Iris pigment epithelial cell (primary cell): Measurements from ENCODE around the gene BIRC6.

Source experiments
- DNase-seq: peaks from one replicate; pipeline ENCODE4 v3.0.0-alpha.2; 2011; ENCODE audit warnings: low read depth

The BIRC6 gene

DNA sequence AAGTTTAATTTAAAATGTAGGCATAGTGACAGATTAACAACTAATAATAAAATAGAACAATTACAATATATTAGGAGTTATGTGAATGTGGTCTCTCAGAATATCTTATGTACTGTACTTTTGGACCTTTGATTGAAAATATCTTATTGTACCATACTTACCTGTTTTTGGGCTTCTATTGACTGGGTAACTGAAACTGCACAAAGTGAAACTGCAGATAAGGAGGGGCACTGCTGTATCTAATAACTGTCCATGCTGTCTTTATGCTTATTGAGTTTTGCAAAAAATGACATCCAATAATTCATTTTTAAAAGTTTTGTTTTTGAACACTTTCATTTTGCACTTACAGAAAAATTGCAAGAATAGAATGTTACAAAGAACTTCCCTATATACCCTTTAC lies 19.9 kb downstream of the BIRC6 start:
- DNase-seq = no peak

DNA sequence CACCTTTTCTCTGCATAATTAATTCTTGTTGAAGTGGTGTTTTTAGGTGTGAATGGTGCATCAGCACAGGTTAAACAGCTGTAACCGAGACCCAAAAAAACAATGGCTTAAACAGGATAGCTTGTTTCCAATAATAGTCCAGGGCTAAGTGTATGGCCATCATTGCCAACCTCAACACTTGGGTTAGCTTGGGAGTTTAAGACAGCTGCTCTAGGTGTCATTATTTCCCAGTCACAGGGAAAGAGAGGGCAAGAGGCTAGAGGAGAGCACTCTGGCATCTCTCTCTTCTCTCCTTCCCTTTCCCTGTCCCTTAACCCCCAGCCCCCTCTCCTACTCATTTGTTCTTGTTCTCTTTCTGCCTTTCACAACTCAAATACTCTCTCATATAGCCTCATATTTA lies 21.1 kb downstream of the BIRC6 start:
- no peak for DNase-seq

DNA sequence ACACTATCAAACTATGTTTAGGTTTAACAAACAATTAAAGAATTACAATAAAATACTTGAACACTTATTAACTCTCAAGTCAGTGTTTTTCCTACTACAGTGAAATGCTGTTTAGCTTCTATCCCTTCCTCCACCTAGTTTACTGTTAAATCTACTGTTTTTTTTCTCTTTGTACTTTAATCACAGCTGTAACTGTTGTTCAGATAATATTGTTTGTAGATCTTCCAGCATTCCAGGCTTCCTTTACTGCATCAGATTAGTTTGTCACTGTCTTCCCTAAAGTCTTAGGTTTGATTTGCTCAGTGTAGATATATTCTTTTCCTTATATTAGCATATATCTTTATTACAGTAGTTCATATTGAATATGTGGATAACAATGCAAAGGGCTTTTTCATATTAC lies 22.5 kb downstream of the BIRC6 start:
- no peak for DNase-seq

DNA sequence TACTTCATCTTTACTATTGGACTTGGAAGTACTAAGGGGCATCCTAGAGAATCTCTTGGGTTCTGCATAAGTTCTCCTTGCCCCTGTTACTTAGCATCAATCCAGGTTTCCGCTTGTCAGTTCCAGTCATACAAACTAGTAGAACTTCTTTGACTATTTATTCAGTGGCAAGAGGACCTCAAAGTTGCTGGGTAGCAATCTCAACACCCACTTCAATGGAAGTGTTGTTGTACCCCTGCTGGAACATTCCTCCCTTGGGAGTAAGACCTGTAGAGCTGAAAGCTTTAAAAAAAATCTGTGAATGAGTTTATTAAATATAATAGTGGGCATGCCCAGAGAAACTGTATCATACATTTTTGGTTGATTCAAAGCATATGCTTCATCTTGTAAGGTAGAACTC lies 27.0 kb downstream of the BIRC6 start:
- no peak for DNase-seq

DNA sequence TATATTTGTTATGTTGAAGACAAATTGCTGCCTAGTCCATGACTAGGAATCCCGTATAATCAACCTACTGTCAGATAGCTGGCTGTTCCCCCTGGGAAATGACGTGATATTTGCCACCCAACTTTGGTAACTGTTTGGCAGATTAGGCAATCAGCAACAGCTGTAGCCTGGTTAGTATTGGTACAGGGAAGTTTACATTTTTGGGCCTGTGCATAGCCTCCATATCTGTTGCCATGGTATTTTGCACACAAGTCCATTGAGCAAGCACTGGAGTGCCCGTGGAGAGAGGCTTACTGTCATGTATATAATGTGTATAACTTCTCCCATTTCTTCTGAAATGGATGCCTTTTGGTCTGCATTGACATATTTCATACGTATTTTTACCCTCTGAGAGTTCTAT lies 27.7 kb downstream of the BIRC6 start:
- DNase-seq = no peak

DNA sequence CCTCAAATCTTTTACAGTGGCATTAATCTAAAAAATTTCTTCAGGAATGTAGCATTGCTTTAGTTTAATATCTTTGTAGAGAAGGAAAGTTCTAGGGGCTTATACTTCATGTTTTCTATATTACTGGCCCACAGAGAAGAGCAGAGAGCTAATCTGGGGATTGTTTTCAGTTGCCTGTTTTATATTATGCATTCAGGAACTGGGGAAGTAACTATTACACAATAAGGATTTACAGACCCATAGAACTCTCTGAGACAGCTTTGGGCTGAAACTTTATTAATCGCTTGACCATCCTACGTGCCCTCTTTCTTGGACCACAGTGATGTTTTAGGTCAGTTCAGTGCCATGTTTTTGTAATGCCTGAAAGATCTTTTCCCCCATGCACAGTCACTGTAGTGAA lies 29.9 kb downstream of the BIRC6 start:
- peak; percentile 23 for DNase-seq

DNA sequence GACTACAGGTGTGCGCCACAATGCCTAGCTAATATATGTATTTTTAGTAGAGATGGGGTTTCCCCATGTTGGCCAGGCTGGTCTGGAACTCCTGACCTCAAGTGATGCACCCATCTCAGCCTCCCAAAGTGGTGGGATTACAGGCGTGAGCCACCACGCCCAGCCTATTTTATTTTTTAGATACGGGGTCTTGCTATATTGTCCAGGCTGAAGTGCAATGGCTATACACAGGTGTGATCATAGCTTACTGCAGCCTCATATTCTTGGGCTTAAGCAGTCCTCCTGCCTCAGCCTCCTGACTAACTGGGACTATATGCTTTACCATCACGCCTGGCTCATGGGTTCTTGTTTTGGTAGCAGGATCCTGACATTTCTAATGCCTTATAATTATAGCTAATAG lies 42.4 kb downstream of the BIRC6 start:
- DNase-seq = no peak

DNA sequence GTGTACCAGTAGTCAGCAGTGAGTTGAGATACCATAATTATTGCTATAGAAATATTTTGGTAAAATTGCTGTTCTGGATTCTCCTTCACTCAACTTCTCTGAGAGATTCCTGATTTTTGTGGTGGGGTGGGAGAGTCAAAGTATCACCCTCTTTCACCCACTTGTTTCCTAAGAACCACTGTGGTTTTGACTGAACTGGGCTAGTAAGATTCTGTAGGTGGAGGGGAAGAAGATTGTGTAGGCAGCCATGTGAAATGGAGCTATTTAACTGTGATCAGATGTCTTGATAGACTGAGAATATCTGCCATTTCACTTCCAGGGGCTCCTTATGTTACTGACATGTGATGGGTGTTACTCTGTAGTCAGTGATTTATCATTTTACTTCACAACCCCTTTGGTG lies 45.3 kb downstream of the BIRC6 start:
- DNase-seq = no peak

DNA sequence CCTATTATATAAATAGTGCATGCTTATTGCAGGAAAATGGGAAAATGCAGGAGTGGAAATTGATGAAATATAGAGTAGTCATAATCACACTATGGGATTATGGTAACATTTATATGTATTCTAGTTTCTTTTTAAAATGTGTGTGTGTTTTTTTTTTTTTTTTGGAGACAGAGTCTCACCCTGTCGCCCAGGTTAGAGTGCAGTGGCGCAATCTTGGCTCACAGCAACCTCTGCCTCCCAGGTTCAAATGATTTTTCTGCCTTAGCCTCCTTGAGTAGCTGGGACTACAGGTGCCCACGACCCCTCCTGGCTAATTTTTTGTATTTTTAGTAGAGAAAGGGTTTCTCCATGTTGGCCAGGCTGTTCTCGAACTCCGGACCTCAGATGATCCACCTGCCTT lies 47.0 kb downstream of the BIRC6 start:
- no peak for DNase-seq

DNA sequence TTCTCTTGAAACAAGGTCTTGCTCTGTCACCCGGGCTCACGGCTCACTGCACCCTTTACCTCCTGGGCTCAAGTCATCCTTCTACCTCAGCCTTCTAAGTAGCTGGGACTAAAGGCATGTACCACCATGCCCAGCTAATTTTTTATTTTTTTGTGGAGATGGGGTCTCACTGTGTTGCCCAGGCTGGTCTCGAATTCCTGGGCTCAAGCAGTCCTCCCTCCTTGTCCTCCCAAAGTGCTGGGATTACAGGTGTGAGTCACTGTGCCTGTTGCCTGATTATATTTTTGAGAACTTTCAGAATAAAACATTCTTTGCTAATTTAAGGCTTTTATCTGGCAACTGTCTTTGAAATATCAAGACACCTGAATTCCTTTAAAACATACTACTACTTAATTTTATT lies 47.9 kb downstream of the BIRC6 start:
- no peak for DNase-seq

DNA sequence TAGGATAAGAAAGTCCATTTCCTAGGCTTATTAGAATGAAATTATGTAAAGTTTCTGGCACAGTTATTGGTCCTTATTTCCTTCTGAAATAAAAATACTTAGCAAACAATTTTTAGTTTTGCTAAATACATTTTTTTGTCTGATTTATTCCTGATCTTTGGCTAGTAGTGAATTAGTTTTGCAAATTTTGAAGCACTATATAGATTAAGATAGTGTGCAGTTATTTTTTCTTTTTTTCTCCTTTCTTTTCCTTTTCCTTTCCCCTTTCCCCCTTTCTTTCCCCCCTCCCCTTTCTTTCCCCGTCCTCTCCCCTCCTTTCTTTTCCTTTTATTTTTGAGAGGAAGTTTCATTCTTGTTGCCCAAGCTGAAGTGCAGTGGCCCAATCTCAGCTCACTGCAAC lies 59.7 kb downstream of the BIRC6 start:
- no peak for DNase-seq

DNA sequence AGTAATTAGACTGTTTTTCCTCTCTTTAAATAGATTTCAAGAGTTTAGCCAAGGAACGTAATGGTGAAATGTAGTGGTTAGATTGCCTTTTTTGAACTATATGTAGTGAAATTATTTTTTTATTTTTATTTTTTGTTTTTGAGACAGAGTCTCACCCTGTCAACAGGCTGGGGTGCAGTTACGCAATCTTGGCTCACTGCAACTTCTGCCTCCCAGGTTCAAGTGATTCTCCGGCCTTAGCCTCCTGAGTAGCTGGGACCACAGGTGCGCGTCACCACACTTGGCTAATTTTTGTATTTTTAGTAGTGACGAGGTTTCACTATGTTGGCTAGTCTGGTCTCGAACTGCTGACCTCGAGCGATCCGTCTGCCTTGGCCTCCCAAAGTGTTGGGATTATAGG lies 60.8 kb downstream of the BIRC6 start:
- DNase-seq = no peak

DNA sequence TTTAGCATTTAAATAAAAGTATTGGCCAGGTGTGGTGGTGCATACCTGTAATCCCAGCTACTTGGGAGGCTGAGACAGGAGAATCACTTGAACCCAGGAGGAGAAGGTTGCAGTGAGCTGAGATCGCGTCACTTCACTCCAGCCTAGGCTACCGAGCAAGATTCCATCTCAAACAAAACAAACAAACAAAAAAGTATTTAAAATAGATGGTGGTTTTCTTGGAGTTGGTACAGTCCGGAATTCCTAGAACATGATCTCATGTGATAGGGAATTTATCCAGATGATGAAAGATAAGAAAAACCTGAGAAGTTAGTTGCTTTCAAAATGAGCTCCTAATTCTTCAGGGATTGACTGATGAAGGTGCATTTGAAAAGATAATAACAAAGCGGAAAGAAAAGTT lies 62.0 kb downstream of the BIRC6 start:
- DNase-seq = peak; percentile 92

DNA sequence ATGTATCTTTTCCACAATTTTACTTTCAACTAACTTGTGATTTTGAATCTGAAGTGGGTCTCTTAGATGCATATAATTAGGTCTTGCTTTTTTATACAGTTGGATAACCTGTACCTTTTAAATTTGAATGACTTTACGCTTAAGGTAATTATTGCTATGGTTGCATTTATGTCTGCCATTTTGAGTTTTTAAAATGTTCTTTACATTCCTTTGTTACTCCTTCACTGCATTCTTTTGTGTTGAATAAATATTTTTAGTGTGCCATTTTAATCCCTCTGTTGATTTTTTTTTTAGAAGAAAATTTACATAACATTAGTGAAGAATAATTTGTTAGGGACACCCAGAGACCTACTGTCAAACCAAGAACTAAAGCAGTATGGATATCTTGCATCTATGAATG lies 65.3 kb downstream of the BIRC6 start:
- DNase-seq = no peak

DNA sequence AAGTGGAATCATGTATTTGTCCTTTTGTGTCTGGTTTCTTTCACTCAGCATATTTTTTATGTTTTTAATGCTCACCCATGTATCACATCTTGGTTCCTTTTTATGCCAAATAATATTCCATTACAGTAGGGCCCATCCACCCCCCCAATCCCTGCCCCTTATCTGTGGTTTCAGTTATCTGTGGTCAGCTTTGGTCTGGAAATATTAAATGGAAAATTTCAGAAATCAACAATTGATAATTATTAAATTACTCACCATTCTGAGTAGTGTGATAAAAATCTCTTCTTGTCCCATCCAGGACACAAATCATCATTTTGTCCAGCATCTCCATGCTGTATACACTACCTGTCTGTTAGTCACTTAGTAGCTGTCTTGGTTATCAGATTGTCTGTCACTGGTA lies 66.7 kb downstream of the BIRC6 start:
- peak; percentile 30 for DNase-seq

DNA sequence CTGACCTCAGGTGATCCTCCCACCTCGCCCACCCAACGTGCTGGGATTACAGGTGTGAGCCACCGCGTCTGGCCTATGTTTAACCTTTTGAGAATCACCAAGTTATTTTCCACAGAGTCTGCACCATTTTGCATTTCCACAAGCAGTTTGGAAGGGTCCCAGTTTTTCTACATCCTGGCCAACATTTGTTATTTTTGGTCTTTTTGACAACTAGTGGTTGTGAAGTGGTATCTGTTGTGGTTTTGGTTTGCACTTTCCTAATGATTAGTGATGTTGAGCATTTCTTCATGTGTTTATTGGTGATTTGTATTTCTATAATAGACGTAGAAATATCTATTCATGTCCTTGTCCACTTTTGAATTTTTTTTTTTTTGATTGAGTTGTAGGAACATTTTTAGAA lies 67.9 kb downstream of the BIRC6 start:
- no peak for DNase-seq

DNA sequence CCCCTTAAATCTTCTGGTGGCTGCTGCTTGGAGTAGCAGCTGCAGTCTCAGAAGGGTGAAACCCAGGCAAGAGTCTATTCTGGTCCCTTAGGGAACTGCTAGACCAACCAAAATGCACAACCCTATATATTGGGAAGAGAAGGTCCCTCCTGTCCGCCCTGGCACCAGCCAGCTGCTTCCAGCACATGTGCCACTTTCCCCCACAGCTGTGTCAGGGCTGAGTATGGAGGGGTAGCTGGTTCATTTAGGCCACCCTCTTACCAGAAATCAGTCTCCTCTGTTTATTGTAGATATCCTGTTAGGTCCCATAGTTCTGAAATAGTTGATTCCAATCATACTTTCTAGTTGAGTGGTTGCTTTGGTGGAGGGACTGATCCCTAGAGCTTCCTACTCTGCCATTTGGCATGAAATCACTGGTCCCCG lies 68.9 kb downstream of the BIRC6 start:
- peak; percentile 76 for DNase-seq

DNA sequence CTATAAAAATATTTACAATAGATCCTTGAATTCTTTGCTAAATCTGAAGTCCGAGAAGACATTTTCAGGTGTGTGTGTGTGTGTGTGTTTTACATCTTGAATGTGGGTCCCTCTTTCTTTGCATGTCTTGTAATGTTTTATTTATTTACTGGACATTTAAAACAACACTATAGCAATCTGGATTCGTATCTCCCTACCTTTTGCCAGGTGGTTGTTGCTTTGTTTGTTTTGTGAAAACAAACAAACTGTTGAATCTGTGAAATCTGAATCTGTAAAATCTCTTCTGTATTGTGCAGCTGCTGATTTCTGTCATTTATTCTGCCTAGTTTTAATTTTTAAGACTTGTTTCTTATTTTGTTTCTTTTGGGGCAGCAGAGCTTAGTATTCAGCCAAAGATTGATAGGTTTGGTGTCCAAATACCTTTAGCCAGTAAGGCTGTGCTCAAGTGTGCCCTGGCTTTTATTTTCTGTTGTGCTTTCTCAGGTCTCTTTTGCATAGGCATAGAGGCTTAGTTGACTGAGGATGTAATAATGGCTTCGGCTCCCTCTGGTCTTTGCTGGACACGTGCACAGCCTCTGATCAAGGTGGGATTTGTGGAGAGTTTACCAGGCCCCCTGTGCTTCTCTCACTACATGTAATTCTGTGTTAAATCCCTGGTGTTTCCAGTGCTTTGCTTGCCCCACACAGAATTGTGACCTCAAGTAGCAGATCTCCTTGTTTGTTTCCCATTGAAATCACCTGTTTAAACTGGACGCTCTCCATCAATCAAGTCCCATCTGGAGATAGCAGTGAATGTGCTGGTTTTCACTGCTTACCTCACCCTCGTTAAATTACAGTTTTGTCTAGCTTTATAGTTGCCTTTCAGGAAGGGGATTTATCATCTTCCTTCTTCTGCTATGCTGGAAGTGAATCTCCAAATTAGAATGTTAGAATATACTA lies 71.1 kb downstream of the BIRC6 start:
- peak; percentile 22 for DNase-seq

DNA sequence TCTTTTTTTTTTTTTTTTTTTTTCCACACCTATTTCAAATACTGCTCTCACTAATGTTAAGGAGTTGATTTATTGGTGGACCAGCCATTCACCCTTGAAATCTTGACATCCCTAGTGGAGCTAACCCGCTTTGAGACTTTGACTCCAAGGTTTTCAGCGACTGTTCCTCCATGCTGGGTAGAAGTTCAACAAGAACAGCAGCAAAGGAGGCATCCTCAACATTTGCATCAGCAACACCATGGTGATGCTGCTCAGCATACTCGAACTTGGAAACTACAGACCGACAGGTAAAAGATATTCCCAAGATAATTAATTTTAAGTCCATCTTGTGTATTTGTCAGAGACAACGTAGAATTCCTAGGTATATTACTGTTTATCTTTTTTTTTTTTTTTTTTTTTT lies 74.0 kb downstream of the BIRC6 start:
- DNase-seq = no peak

DNA sequence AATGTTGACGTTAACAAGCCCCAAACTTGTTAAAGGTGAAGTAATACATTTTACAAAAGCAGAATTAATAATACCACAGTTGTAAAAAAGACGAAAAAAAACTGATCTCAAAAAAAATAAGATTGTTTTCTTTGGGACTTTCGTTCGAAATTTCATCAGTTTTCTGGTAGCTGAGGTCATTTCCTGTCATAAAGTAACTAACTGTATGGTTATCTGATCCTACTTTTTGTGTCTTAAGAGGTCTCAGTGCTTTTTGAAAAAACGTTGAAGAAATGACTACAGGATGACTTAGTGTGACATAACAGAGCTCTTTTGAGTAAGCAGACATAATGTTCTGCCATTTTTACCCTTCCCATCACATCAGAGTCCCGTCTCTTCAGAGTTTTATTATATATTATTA lies 79.3 kb downstream of the BIRC6 start:
- DNase-seq = peak; percentile 76

DNA sequence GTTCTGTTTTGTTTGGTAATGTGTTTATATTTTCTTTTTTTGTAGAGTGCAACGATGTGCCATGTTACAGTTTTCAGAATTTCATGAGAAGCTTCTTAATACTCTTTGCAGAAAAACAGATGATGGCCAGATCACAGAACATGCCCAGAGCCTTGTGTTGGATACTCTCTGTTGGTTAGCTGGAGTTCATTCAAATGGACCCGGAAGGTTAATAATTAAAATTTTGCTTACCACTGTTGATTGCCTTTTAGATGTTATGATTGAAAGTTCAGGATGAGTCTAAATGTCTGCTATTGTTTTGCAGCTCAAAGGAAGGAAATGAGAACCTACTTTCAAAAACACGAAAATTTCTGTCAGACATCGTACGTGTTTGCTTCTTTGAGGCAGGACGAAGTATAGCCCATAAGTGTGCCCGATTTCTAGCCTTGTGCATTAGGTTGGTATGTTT lies 85.2 kb downstream of the BIRC6 start:
- DNase-seq = no peak

DNA sequence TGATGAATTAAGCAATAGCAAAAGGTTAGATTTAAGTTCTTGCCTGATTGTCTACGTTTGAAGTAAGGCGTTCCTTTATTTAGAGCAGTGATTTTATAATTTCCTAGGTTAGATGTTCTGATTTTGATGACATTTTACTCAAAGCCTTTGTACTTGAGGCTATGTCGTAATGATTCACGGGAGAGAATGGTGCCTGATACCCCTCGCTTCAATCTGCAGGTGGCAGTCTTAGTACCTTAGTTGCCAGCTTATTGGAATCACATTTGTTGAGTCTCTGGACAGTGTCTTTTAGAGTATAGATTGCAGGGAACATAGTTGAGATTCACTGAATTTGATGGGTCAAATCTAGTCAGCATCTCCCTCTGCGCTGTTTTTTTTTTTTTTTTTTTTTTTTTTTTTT lies 89.5 kb downstream of the BIRC6 start:
- DNase-seq = no peak

DNA sequence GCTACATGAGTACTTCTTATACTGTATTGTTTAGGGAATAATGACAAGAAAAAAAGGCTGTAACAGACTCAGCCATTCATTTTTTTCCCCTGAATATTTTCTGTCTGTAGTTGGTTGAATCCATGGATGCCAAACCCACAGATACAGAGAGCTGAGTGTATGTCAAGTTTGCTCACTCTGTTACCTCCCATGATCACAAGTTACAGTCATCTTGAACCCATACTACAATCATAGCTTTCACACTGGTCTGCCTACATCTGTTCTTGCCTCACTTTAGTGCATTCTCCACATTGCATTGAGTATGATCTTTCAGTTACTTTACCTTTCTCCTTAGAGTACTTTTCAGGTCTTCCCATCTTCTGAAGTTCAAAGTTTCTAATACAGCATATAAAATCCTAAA lies 94.0 kb downstream of the BIRC6 start:
- peak; percentile 20 for DNase-seq
